ENCODE data around the gene PTP4A1.

DNA sequence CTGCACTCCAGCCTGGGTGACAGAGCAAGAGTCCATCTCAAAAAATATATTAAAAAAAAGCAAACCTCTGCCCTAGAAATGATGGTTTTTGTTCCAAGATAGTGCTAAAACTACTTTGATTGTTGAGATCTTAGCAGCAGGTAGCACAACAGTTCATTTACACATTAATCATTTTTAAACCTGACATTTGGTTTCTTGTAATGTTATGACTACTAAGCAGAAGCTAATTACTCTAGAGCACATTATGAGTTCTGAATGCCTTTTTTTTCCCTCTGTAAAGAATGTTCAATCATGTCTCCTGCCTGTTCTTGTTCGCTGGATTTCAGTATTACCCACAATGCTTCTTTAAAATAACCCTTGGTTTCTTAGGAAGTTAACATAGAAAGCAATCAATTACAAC lies 38.7 kb downstream of the PTP4A1 start:
- TF ChIP-seq EZH2 (IDR thresholded peaks at IDR 0.05) (no peak), POLR2AphosphoS5 (IDR thresholded peaks at IDR 0.05; ENCODE audit: borderline replicate concordance, low read depth, low read length) (no peak)
